A172 (cell line): ENCODE data around the gene MYO15A. TPM values are rescaled to one million over a fixed set of nuclear protein-coding genes. Genes with fewer than 3 reads are reported as not detected.

ENCODE experiments used
- DNase-seq: peaks from one replicate; pipeline ENCODE4 v3.0.0-alpha.2; 2015; ENCODE audit warnings: low spot score
- total RNA-seq: library from RNA; depleted of rRNA; stranded (reverse); fragments of >200 nt; shearing (Covaris generic); gene quantifications from 2 replicates; pipeline ENCODE4 v1.2.3, GENCODE V29; 2014

MYO15A gene
- total RNA-seq, 1 experiment from 2014 or later, result 0.09 TPM

- DNase-seq, result no peak
These were observed 3.0 kb upstream of the MYO15A start for GRCh38 chr17:18105595-18105994.

GRCh38 chr17:18106211-18106610, 2.3 kb upstream of the MYO15A start:
- DNase-seq, result no peak

DNA sequence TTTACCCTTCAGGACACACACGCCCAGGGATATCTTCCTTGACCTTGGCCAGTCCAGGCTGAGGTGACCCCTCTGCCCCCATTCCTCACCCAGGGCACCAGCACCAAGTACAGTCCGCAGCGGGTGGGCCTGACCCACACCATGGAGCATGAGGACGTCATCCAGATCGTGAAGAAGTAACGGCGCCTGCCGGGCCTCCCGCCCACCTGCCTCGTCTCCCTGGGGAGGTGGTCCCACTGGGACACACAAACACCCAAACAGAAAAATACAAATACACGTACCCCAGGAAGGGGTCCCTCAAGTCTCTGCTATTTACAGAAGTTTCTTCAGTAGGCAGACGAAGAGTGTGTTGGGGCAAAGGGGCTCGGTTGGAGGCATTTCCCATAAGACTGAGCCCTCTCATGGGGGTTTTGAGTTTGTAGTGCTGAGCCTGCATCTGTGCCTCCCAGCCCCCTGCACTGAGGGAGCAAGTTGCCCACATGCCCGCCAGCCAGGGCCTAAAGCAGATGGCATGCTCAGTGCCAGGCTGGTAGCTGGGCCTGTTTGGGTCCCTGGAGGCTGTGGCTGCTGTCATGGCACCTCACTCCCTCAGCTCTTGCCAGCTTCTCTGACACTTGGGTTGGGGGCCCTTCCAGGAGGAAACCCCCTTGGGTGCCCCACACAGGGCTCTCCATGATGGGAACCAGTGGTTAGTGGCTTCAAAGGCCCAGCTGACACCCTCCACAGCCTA, 1.3 kb upstream of the MYO15A start:
- DNase-seq, result no peak

DNA sequence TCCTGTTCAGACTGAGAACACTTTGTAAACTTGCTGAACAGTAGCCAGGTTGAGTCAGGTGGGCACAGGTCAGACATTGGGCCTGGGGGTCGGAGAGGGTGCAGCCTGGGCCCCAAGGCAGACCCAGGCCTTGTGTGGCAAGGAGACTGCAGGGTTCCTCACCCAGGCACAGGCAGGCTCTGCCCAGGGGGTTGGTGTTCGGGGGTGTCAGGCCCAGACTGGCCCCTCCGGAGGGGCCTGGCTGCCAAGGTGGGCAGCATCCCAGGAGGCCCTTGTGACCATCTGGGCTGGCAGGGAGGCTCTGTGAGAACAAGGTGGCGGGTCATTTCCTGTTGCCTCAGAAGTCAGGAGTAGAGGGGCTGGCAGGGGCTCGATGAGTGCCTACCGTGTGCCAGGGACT, 585 bp upstream of the MYO15A start:
- DNase-seq, result no peak

DNA sequence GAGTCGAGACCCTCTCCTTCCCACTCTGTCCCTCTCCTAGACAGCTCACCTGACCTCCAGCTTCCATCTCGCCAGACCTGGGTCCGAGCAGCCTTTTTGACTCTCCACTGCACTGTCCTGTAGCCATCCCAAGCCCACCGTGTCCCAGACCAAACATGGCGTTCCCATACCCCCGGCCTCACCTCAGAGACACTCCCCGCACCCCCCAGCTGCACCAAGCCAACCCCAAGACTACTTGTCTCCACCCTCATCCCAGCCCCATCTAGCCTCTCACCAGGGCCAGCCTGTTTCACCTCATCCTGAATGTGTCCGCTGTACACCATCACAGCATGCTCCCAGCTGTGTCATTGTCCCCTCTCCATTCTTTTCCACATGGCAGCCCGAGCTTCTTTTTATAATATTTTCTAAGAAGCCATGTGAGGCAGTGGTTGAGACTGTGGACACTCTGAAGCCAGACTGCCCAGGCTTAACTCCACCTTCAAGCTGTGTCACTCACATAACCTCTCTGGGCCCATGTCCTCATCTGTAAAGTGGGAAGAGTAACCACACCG, 1.5 kb downstream of the MYO15A start:
- DNase-seq, result no peak

GRCh38 chr17:18110636-18111145, 2.1 kb downstream of the MYO15A start:
- no peak for DNase-seq

DNA sequence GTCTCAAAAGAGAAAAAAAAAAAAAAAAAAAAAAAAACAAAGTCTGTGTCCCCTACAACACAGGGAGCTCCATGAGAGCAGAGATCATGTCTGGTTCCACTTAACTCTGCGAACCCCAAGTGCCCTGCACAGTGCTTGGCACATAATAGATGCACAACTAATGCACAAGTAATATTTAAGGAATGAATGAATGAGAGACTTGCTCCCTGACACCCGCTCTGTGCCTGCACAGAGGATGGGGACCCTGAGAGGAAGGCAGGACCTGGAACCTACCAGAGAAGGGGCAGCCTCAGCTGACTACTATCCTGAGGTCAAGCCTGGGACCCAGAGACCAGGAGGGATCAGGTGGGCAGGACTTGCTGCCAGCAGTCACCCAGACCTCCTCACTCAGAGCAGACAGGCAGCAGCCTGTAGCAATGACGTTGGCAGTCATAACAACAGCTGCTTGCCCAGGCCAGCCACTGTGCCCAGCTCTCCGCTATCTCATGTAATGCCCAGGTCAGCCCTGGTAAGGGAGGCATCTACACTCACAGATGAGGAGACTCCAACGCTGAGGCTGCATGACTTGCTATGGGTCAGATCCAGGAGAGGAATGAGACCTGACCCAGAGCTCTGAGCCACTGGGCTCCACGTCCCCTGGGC, 2.9 kb downstream of the MYO15A start:
- no peak for DNase-seq

- DNase-seq, result no peak
These were observed 7.0 kb downstream of the MYO15A start for GRCh38 chr17:18115517-18115916.

- DNase-seq, result no peak
These were observed 7.5 kb downstream of the MYO15A start for GRCh38 chr17:18116078-18116477.

DNA sequence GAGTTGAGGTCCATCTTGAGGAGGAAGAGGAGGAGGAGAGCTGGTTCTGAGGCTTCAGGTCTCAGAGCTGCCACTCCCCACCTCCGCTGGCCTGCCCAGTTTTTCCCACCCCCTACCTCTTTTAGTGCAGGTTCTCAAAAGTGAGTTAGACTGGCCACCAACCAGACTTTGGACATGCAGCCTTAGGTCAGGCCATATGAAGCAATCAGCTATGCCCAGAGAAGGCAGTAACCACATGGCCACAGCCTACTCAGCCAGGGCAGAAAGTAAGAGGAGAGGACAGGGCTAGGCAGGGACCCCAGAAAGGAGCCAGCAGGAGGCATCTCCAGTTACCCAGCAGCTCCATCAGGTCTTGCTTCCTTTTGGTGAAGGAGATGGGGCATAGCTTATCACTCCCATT, 9.0 kb downstream of the MYO15A start:
- no peak for DNase-seq

- DNase-seq, result no peak
These were observed 9.7 kb downstream of the MYO15A start for GRCh38 chr17:18117982-18118975.

DNA sequence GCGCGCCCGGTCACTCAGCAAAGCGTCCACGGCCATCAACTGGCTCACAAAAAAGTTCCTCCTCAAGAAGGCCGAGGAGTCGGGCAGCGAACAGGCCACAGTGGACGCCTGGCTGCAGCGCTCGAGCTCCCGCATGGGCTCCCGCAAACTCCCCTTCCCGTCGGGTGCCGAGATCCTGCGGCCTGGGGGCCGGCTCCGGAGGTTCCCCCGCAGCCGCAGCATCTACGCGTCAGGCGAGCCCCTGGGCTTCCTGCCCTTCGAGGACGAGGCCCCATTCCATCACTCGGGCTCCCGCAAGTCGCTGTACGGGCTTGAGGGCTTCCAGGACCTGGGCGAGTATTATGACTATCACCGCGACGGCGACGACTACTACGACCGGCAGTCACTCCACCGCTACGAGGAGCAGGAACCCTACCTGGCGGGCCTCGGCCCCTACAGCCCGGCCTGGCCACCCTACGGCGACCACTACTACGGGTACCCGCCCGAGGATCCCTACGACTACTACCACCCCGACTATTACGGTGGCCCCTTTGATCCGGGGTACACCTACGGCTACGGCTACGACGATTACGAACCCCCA, 10.7 kb downstream of the MYO15A start:
- DNase-seq, result no peak

DNA sequence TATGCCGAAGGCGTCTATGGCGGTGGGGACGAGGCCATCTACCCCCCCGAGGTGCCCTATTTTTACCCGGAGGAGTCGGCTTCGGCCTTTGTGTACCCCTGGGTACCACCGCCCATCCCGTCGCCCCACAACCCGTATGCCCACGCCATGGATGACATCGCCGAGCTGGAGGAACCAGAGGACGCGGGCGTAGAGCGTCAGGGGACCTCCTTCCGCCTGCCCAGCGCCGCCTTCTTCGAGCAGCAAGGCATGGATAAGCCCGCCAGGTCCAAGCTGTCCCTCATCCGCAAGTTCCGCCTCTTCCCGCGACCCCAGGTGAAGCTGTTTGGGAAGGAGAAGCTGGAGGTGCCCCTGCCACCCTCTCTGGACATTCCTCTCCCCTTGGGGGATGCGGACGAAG, 11.4 kb downstream of the MYO15A start:
- DNase-seq, result no peak

DNA sequence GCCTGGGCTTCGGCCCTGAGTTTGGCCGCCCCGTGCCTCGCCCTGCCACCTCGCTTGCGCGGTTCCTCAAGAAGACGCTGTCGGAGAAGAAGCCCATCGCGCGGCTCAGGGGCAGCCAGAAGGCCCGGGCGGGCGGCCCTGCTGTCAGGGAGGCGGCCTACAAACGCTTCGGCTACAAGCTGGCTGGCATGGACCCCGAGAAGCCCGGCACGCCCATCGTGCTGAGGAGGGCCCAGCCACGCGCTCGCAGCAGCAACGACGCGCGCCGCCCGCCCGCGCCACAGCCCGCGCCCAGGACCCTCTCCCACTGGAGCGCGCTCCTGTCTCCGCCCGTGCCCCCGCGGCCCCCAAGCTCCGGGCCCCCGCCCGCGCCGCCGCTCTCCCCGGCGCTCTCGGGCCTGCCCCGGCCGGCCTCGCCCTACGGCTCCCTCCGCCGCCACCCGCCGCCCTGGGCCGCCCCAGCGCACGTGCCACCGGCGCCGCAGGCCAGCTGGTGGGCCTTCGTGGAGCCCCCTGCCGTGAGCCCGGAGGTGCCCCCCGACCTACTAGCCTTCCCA, 12.0 kb downstream of the MYO15A start:
- DNase-seq, result no peak

GRCh38 chr17:18121144-18121910, 12.8 kb downstream of the MYO15A start:
- no peak for DNase-seq

GRCh38 chr17:18122990-18123753, 14.6 kb downstream of the MYO15A start:
- DNase-seq, result no peak

DNA sequence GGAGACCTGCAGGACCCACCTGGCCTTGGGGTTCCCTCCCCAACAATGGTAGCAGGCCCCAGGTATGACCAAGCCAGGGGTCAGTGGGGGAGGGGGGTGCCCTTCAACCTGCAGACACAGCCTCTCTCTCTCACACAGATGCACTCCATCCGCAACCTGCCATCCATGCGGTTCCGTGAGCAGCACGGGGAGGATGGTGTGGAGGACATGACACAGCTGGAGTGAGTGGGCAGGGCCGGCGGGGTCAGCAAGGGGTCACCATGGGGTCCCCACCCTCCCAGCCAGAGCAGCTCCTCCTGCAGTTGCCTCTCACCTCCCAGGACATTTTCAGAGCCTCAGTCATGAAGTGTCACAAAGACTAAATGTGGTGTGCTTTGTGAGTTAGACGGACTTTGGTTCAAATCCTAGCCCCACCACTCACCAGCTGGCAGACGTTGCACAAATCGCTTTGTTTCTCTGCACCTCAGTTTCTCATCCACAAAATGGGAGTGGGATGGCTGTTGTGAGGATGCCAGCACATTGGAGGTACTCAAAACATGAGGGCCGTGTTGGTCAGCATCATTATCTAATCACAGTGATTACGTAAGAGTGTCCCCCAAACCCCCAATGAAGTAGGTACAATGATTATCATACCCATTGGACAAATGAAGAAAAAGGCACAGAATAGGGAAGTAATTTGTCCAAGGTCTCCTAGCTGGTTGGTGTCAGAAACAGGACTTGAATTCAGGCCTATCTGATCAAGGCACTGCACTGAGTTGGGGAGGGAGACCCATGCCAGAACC, 16.0 kb downstream of the MYO15A start:
- no peak for DNase-seq

- peak; percentile 82 for DNase-seq
These were observed 20.5 kb downstream of the MYO15A start for GRCh38 chr17:18129041-18129502.

DNA sequence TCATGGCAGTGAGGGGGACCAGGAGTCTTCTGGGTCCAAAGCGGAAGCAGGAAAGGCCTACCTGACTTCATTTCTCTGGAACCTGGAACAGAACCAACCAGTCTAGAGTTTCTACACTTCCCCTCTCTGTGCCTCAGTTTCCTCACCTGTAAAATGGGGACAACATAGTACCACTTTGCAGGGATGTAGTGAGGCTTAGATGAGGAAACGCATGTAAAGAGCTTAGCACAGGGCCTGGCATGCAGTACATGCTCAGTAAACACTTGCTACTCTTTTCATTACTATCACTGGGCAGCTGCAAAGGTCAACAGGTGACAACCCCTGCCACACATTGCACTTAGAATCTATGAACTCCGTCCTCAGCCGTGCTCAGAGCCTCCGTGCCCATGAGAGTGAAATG, 24.2 kb downstream of the MYO15A start:
- no peak for DNase-seq
